ENCODE results near the gene ATF4.

Gene ATF4

GRCh38 chr22:39528080-39528661, 7.8 kb downstream of the ATF4 start:
- DNase-seq (ENCODE audit: low read depth, low spot score): no peak

- peak; percentile 81 for DNase-seq (ENCODE audit: low read depth, low spot score)
These were observed 8.5 kb downstream of the ATF4 start for GRCh38 chr22:39528681-39529486.

GRCh38 chr22:39529487-39529851, 9.1 kb downstream of the ATF4 start:
- no peak for DNase-seq (ENCODE audit: low read depth, low spot score)

- DNase-seq (ENCODE audit: low read depth, low spot score): no peak
These were observed 9.8 kb downstream of the ATF4 start for GRCh38 chr22:39530116-39530515.

- no peak for DNase-seq (ENCODE audit: low read depth, low spot score)
These were observed 10.4 kb downstream of the ATF4 start for GRCh38 chr22:39530692-39531331.

GRCh38 chr22:39532215-39533073, 12.1 kb downstream of the ATF4 start, which contains the start of gene RPS19BP1:
Gene RPS19BP1, minus strand, starts transcription at chr22:39532748. Its CDS starts 10 bp downstream, at chr22:39532738.
- DNase-seq (ENCODE audit: low read depth, low spot score): peak; percentile 99

GRCh38 chr22:39534092-39534506, 13.7 kb downstream of the ATF4 start:
- DNase-seq (ENCODE audit: low read depth, low spot score): no peak

GRCh38 chr22:39534591-39535356, 14.4 kb downstream of the ATF4 start:
- DNase-seq (ENCODE audit: low read depth, low spot score): peak; percentile 69

- DNase-seq (ENCODE audit: low read depth, low spot score): no peak
These were observed 15.0 kb downstream of the ATF4 start for GRCh38 chr22:39535357-39535725.

- DNase-seq (ENCODE audit: low read depth, low spot score): no peak
These were observed 15.6 kb downstream of the ATF4 start for GRCh38 chr22:39535831-39536449.

GRCh38 chr22:39536711-39537110, 16.3 kb downstream of the ATF4 start:
- DNase-seq (ENCODE audit: low read depth, low spot score): no peak

- DNase-seq (ENCODE audit: low read depth, low spot score): no peak
These were observed 17.6 kb downstream of the ATF4 start for GRCh38 chr22:39537975-39538374.

GRCh38 chr22:39543095-39543494, 22.7 kb downstream of the ATF4 start:
- DNase-seq (ENCODE audit: low read depth, low spot score): no peak

GRCh38 chr22:39545386-39546365, 25.3 kb downstream of the ATF4 start:
- peak; percentile 36 for DNase-seq (ENCODE audit: low read depth, low spot score)

GRCh38 chr22:39546889-39547586, 26.7 kb downstream of the ATF4 start:
- DNase-seq (ENCODE audit: low read depth, low spot score): no peak

- no peak for DNase-seq (ENCODE audit: low read depth, low spot score)
These were observed 27.2 kb downstream of the ATF4 start for GRCh38 chr22:39547587-39547947.

- DNase-seq (ENCODE audit: low read depth, low spot score): no peak
These were observed 33.1 kb downstream of the ATF4 start for GRCh38 chr22:39553429-39553828.

GRCh38 chr22:39554151-39554550, 33.8 kb downstream of the ATF4 start:
- no peak for DNase-seq (ENCODE audit: low read depth, low spot score)

Measured in activated CD4-positive, CD25-positive, alpha-beta regulatory T cell treated with anti-CD3 and anti-CD28 coated beads, Interleukin-2, amount 50 U/mL, for 16 hours (primary cell).